Calu3 (cell line): ENCODE measurements around the gene MGST2. TPM values are rescaled to one million over a fixed set of nuclear protein-coding genes. Genes with fewer than 3 reads are reported as not detected.

ENCODE experiments used
- BruUV-seq: library from RNA; stranded (reverse); fragments of 400-500 nt; replicated peaks from 2 replicates; lab custom pipeline; 2021; lab: Mats Ljungman, UMichigan
- CTCF ChIA-PET: fragments of 300-600 bp; sonication (Branson Sonifier 250); formaldehyde crosslinking; loops from one replicate; lab custom pipeline; 2022; ENCODE audit warnings: antibody characterized with exemption; lab: Charles Lee
- DNase-seq: peaks from one replicate; pipeline ENCODE4 v3.0.0; 2022
- H3K27ac Mint-ChIP-seq: one replicate; pipeline ENCODE4 v1.8.0; 2022; ENCODE audit warnings: mixed read lengths; ENCODE audit not compliant: unreplicated experiment
- H3K27me3 Mint-ChIP-seq: one replicate; pipeline ENCODE4 v1.8.0; 2022; ENCODE audit warnings: mixed read lengths; ENCODE audit not compliant: unreplicated experiment
- H3K36me3 Mint-ChIP-seq: one replicate; pipeline ENCODE4 v1.8.0; 2022; ENCODE audit warnings: mild to moderate bottlenecking, moderate library complexity, mixed read lengths; ENCODE audit not compliant: insufficient read depth, unreplicated experiment
- H3K4me1 Mint-ChIP-seq: one replicate; pipeline ENCODE4 v1.8.0; 2022; ENCODE audit warnings: mild to moderate bottlenecking, low read depth, mixed read lengths; ENCODE audit not compliant: unreplicated experiment
- H3K4me3 Mint-ChIP-seq: one replicate; pipeline ENCODE4 v1.8.0; 2022; ENCODE audit warnings: mild to moderate bottlenecking, low read depth, moderate library complexity, mixed read lengths; ENCODE audit not compliant: unreplicated experiment
- H3K9me3 Mint-ChIP-seq: one replicate; pipeline ENCODE4 v1.8.0; 2022; ENCODE audit warnings: low read depth, mixed read lengths; ENCODE audit not compliant: unreplicated experiment
- intact Hi-C: fragments of 100-400 bp; cut with micrococcal nuclease; formaldehyde crosslinking; loops from one replicate; pipeline ENCODE4 v1.10.0; 2022; ENCODE audit not compliant: unreplicated experiment
- total RNA-seq: library from RNA; stranded (reverse); gene quantifications from 2 replicates; pipeline ENCODE4 v1.2.3, GENCODE V29; 2022
- TF ChIP-seq, protein P1 (sequence below): fragments of 200-600 bp; IDR thresholded peaks from one replicate; pipeline ENCODE4 v1.8.0; 2022; ENCODE audit warnings: antibody characterized with exemption; ENCODE audit not compliant: unreplicated experiment

MGST2 gene
- total RNA-seq, 1 experiment from 2014 or later: 31.9 TPM

GRCh38 chr4:139686988-139687387 lies 21.4 kb downstream of the MGST2 start:
- Mint-ChIP-seq H3K4me1 (no peaks in the 10 kb centered on the region), H3K27ac (no peak overlapping the region), H3K27me3 (no peaks in the 10 kb centered on the region), H3K36me3 (no peaks in the 10 kb centered on the region), H3K9me3 (no peaks in the 10 kb centered on the region), H3K4me3 (no peak overlapping the region)
- DNase-seq: no peak
- CTCF ChIA-PET: no interaction called here
- intact Hi-C loops: no loop called here
- TF ChIP-seq, protein P1, sequence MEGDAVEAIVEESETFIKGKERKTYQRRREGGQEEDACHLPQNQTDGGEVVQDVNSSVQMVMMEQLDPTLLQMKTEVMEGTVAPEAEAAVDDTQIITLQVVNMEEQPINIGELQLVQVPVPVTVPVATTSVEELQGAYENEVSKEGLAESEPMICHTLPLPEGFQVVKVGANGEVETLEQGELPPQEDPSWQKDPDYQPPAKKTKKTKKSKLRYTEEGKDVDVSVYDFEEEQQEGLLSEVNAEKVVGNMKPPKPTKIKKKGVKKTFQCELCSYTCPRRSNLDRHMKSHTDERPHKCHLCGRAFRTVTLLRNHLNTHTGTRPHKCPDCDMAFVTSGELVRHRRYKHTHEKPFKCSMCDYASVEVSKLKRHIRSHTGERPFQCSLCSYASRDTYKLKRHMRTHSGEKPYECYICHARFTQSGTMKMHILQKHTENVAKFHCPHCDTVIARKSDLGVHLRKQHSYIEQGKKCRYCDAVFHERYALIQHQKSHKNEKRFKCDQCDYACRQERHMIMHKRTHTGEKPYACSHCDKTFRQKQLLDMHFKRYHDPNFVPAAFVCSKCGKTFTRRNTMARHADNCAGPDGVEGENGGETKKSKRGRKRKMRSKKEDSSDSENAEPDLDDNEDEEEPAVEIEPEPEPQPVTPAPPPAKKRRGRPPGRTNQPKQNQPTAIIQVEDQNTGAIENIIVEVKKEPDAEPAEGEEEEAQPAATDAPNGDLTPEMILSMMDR: no peak
- no TSS peak for BruUV-seq

- Mint-ChIP-seq H3K36me3 (no peaks in the 10 kb centered on the region), H3K4me1 (no peaks in the 10 kb centered on the region), H3K9me3 (no peaks in the 10 kb centered on the region), H3K27ac (no peak overlapping the region), H3K27me3 (no peaks in the 10 kb centered on the region), H3K4me3 (no peak overlapping the region)
- DNase-seq: no peak
- TF ChIP-seq, protein P1: no peak
- CTCF ChIA-PET: interaction anchor here (0.6 kb wide), 1 partner anchor 192 kb away, joined by 3 read pairs; no protein-coding TSS in a partner anchor
- no TSS peak for BruUV-seq
- intact Hi-C loops: no loop called here
These were observed 23.6 kb downstream of the MGST2 start for GRCh38 chr4:139689093-139689722.

DNA sequence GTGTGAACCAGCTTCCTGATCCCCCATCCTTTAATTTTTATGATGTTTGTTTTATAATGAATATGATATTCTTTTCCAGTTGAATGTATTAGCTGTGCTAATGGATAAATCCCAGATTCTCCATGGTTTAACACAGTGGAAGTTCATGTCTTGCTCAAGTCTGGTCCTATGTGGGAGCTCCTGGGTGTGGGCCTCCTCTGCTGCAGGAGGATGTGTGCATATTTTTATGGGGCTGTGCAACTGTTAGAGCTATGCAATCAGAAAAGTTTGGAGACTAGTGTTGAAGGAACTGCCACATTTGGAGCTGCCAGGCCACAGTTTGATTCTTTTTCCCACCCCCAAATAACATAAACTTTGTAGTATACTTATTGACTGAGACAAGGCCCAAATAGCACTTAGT lies 24.8 kb downstream of the MGST2 start:
- CTCF ChIA-PET: interaction anchor here (0.6 kb wide), 1 partner anchor 43 kb away, joined by 4 read pairs; no protein-coding TSS in a partner anchor
- TF ChIP-seq, protein P1: no peak
- Mint-ChIP-seq H3K36me3 (no peaks in the 10 kb centered on the region), H3K4me1 (no peaks in the 10 kb centered on the region), H3K4me3 (no peak overlapping the region), H3K27ac (no peak overlapping the region), H3K27me3 (no peaks in the 10 kb centered on the region), H3K9me3 (no peaks in the 10 kb centered on the region)
- no peak for DNase-seq
- intact Hi-C loops: no loop called here
- no TSS peak for BruUV-seq

DNA sequence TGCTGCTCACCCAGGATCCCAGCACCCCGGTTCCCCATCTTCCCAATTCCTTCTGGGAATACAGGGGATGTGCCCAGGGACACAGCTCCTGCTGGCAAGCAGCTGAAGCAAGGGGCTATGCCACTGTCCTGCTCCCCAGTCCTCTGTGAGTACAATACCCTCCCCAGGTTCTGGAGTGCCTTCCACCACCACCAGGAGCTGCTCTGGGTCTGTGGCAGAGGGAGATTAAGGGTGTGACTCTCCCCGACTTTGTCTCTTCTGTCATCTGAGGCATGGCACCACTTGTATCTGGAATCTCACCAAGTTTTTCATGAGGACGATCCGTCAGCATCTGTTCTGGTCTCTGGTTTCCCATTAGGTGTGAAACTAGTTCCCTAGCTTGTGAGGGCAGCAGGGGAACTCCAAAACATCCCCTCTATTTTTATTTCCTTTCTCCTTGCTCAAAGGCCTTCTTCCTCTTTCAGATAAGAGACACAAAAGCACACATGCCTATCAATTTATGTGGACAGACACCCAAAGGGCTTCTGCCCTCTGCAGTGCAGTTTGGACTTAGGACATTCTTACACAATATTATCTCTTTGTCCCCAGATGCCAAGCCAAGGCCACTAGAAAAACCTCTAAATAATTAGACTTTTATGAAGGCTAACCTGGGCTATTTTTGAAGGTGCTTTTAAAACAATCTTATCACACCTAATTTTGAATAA lies 26.8 kb downstream of the MGST2 start:
- peaks cover 4% of the 10 kb centered on the region for H3K9me3 Mint-ChIP-seq
- H3K27ac Mint-ChIP-seq: no peak overlapping the region
- DNase-seq: peak; percentile 2
- CTCF ChIA-PET: no interaction called here
- H3K36me3 Mint-ChIP-seq: no peaks in the 10 kb centered on the region
- H3K27me3 Mint-ChIP-seq: no peaks in the 10 kb centered on the region
- H3K4me1 Mint-ChIP-seq: no peaks in the 10 kb centered on the region
- no TSS peak for BruUV-seq
- H3K4me3 Mint-ChIP-seq: no peak overlapping the region
- TF ChIP-seq, protein P1: no peak
- intact Hi-C loops: no loop called here
